ENCODE data around the gene EGFR.

EGFR gene

DNA sequence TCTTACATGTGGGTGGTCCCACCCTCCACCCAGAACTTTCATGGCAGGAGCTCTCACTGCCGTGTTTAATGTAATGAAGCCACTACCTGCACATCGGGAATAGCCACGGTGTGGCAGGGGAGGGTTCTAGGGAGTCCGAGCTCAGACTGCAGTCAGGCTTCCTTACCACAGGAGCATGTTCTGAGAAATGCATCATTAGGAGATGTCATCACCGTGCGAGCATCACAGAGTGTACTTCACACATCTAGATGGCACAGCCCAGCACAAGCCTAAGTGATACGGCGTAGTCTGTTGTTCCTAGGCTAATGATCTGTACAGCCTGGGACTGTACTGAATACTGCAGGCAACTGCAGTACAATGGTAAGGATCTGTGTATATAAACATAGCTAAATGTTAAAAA lies 193.4 kb downstream of the EGFR start:
- no peak for DNase-seq (ENCODE audit: low spot score)

DNA sequence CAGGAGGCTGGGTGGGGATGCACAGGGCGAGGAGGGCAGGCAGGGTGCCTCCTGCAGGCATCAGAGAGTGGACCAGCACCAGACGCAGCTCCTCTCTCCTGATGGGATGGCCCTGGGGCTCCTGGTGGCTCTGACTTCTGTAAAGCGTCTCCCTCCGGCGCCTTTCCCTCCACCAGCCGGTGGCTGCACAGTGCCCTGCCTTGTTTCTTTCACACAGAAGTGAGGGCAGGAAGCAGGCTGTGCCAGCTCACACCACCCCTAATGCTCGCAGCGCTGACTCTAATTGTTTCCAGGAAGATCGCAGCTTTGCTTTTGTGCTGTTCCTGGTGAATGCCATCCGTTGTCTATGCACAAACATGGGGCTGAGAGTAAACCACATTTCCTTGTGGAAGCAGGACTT lies 194.0 kb downstream of the EGFR start:
- peak; percentile 44 for DNase-seq (ENCODE audit: low spot score)

DNA sequence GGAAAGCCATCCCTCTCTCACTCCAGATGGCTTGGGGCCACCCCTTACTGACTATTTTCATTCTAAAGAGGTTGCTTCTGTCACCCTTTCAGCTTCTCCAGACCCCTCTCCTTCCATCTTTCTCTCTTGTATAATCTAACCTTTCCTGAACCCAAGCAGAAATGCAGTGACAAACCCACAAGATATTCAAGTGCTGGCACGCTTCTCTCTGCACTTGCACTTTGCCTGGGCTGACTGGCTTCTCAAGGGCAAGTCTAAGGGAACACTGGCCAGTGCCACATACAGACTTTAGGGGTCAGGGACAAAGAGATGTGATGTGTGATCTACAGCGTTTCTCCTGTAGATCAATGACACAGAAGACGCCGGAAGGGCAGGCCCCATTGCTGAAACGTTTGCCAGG lies 195.9 kb downstream of the EGFR start:
- DNase-seq (ENCODE audit: low spot score) = no peak

DNA sequence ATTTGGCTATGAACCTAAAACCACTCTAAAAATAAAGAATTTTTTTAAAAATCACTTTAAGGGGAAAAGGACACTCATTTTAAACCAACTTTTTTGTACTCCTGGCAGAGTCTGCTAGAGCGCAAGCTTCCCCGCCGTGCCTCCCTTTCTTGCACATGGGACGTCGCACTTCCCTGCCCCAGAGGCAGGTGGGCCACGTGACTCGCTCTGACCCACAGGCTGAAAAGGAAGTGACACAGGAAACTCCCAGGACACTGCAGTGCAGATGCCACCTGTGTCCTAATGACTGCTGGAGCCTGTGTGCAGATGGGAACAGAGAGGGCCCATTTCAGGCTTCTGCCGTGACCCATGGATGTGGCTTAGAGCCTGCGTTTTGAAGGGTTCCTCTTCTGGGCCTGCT lies 204.2 kb downstream of the EGFR start:
- no peak for DNase-seq (ENCODE audit: low spot score)

DNA sequence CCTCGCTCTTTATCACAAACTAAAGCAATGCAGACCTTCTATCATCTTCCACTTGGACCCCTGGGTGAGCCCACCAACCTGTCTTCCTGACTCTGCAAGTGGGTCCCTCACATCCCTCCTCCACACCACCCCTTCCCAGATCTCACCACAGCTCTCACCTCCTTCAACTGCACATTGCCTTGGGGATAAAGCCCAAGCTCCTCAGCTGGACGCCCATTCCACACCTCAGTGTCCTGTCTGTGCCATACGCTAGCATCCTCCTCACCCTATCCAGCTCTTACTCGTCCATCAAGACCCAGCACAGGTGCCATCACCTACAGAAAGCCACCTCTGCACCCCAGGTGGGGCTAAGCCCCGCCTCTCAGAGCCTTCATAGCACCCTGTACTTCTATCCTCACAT lies 205.3 kb downstream of the EGFR start:
- DNase-seq (ENCODE audit: low spot score) = no peak

DNA sequence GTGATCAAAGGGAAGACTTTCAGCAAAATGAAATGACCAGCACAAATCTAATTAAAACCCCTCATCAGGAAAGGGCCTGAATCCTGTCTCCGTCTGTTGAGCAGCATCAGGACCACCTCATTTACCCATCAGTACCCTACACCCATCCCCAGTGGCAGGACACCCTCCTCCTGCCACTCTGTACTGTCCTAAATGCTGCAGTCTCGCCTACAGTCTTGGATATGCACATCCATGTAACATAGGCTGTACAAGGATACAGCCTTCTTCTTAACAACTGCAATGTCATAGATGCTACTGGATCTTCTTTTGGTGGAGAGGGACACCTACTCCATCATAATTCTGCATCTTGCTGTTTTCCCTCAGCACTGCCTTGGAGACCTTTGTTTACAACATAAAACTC lies 206.0 kb downstream of the EGFR start:
- DNase-seq (ENCODE audit: low spot score) = no peak

DNA sequence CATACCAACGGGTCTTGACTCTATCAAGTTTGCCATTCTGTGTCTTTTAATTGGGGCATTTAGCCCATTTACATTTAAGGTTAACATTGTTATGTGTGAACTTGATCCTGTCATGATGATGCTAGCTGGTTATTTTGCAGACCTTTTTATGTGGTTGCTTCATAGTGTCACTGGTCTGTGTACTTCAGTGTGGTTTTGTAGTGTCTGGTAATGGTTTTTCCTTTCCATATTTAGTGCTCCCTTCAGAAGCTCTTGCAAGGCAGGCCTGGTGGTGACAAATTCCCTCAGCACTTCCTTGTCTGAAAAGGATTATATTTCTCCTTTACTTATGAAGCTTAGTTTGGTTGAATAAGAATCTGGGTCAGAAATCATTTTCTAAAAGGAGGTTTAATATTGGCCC lies 211.2 kb downstream of the EGFR start:
- DNase-seq (ENCODE audit: low spot score) = no peak

DNA sequence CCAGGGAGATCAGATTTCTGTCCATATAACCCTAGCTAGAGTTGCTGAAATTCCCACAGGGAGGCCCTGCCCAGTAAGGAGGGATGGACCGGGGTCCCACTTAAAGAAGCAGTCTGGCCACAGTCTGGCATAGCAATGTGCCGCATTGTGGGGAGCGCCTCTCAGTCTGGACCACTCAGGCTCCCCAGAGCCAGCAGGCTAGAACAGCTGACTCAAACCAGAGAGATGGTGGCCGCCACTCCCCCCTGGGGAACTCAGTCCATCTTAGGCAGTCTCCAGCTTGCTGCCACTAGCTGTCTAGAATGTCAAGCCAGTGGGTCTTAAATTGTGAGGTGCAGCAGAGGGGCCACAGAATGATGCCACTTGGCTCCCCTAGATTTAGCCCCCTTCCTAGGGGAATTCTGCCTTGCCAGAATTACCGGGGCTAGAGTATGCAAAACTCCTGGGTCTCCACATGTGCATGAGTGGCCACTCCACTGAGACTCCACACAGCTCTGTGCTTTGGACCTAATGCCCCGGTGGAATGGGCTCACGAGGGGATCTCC lies 213.0 kb downstream of the EGFR start:
- no peak for DNase-seq (ENCODE audit: low spot score)

DNA sequence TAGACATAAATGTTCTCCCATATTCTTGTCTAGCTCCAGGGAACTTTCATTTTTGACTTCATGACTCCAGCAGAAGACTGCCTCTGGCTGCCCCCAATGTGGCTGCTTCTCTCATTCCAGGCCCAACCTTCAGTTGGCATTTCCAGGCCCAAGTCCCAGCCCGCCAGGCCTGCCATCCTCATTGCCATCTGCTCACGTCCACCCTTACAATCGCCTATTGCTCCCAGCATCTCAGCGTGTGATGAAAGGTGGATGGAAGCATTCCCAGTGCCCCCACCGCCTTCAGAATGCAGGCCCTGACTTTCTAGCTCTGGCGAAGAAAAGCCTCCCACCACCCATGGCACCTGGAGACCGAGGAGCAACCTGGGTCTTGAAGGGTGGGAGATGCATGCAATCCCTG lies 214.2 kb downstream of the EGFR start:
- no peak for DNase-seq (ENCODE audit: low spot score)

DNA sequence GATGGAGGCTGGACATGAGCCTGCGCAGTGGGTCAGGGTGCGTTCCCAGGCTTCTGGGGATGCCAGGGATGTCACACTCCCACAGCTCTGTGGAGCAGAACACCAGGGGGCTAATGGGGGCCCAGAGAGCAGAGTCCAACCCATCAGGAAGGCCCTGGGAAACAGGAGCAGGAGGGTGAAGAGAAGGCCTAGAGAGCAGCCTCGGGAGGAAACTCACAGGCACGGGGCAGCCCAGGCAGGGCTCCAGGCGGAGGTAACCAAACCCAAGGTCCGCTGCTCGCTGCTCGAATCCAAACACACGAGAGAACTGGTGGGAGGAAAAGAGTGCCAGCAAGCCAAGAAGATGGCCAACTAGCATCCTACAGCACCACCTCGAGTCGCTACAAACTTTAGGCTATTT lies 215.6 kb downstream of the EGFR start:
- no peak for DNase-seq (ENCODE audit: low spot score)

DNA sequence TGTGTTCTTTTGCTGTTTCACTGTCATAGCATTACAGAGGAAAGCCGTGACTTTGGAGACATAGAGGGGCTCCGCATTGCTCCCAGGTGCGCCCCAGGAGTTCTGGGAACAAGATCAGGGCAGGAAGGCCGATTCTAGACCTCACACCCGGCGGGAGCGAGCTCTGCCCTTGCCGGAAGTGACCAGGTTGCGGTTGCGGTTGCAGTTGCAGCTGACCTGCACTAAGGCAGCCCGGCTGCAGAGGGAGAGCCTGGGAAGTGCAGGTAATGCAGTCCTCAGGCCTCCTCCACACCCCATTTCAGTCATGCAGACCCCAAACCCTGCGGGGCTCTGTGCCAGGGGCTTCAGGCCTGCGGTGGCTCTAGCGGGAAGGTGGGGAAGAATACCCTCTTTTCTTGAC lies 216.3 kb downstream of the EGFR start:
- no peak for DNase-seq (ENCODE audit: low spot score)

DNA sequence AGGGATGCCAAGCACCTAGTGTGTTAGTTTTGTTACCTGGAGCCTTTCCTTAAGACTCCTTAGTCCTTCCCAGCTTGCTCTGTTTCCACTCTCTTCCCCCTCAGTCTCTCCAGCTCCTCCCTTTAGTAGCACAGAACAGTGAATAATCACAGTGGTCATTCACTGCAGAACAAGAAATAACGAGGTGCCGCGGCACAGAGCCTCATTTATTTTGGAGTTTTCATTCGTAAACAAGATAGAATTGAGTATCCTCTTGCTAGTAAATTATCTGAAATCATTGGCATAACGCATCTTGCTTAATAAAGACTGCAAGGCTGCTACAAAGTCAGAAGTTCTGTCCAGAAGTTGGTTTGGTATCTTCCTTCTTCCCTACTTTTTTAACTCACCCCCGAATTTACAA lies 217.0 kb downstream of the EGFR start:
- no peak for DNase-seq (ENCODE audit: low spot score)

DNA sequence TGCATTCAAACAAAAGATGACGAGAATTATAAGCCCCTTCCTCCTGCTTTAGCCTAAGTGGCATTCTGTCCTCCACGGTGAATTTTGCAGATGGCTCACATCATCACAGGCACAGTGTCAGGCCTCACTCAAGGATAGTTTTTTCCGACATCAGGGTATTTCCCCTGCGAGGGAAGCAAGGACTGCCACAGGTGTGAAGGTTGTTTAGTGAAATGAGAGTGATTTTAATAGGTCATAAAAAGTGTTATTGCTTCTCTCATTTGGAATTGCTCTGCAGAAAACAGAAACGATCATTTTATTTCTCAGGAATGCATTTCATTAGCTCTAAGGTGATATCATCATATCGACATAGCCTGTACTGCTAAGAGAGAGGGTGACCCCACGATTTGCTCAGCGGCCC lies 217.7 kb downstream of the EGFR start:
- no peak for DNase-seq (ENCODE audit: low spot score)

DNA sequence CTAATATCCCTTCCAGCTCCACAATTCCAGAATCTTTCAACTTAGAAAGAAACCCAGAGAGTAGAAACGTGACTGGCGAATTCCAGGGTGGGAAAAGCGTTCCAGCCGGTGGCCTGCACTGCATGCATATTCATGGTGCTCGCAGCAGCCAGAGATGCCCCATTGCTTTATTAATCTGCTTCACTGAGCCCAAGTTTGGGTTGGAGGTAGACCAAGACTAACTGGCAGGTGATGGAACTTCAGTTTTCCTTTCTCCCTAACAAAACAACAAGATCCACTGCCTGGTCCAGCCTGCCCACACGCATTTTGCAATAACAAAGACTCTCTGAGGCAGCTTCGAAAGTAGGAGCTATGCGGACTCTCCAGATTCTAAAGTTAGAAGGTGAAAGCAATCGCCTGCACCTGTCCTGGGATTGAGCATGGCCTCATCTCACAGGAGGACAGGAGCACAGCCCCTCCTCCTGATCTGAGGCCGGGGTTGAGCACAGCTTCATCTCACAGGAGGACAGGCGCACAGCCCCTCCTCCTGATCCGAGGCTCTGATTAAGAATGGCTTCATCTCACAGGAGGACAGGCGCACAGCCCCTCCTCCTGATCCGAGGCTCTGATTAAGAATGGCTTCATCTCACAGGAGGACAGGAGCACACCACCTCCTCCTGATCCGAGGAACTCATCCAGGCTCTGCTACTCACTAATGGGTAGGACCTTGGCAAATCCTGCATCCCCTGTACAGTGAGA lies 218.5 kb downstream of the EGFR start:
- DNase-seq (ENCODE audit: low spot score) = no peak

DNA sequence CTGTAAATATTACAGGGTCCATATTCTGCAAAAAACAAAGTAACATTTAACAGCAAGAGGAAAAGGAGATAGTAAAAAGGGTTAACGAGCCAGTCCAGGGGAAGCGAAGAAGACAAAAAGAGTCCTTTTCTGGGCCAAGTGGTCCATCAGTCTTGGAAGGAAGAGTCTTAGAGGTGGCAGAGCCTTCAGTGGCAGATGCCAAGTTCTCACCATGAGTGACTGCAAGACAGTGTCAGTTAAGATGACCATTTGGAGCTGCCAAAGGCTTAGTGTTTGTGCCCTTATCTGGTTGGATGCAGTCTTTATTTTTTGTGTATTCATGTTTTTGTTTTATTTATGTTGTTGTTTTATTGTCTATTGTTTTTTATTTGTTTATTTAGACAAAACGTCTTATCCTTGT lies 220.6 kb downstream of the EGFR start:
- no peak for DNase-seq (ENCODE audit: low spot score)

DNA sequence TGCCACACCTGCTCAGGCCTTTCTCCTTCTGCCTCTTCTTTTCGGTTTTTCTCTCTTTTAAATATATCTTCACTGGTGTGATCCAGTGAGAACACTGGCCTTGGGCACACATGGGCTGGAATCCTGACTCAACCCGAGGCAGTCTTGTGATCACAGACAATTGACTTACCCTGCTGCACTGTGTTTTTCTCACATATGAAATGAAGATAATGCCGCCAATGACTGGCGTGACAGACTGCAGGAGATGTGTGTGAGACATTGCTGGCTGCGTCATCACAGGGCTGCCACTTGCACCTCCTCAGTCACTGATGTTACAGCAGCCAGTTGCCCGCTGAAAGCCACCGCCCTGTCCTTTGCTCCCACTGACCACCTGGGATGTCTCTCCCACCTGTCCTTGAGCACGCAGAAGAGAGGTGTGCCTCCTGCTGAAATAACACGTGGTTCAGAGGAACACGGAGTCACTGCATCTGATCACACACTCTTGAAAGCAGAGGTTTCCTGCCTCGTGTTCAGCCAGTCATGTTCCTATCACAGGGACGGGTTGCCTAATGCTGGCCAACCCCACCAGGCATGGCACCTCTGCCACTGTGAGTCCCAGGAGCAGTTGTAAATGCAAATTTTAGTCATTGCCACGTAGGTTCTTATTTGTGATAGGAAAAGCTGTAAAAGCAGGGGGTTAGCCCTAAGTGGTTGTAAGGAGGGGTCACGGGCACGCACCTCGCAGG lies 221.8 kb downstream of the EGFR start:
- no peak for DNase-seq (ENCODE audit: low spot score)

DNA sequence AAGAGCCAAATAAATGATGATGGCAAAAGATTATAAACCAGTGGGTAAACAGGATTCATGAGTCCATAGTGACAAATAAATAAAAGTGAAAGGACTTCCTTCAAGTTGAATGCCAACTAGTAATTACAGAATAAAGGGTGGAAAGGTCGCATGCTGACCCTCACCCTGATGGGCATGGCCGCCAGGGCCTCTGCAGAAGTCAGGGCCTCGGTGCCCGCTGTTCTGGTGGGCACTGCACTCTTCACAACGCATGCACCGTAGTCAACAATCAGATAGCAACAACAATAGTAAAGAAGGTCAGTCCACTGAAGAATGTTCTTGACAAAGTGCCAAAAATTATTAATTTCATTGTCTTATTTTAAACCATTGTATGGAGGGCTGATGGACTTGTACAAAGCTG lies 223.1 kb downstream of the EGFR start:
- no peak for DNase-seq (ENCODE audit: low spot score)

DNA sequence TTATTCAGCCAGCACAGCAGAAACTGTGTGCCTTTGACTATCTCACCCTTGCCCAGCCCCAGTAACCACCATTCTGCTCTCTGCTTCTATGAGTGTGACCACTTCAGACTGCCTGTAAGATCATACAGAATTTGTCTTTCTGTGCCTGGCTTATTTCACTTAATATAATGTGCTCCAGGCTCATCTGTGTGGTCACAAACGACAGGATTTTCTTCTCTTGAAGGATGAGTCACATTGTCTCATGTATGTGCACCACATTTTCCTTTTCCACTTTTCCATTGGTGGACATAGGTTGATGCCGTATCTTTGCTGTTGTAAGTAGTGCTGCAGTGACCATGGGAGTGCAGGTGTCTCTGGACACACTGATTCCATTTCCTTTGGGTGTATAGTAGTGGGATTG lies 223.8 kb downstream of the EGFR start:
- DNase-seq (ENCODE audit: low spot score) = no peak

DNA sequence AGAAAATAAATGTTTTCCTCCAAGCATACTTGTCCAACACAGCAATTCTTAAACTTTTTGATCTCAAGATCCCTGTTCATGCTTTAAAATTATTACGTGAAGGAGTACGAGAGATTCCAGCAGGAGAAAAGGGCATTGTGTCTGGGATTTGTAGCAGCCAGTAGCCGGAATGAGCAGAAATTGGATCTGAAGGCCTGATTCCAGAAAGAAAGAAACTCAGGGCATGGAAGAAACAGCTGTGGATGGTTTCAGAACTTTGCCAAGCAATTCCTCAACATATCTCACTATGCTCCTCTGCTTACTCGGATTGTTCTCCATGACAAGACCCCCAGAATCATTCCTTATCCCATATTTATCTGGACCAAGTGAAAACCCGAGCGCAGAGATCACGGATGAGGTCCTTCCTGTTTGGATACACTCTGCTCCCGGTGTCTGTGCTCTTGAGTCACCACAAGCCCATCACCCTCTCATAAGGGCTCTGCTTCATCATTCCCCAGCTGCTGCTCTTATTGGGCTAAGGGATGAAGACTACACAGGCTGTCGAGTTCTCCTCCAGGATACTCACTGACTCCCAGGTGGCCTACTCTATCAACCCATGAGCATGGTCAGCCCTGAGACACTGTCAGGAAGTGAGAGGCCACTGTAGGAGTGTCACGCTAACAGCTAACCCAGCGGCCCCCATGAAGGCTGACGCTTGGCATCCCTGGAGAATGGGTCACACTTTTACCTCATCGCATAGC lies 225.4 kb downstream of the EGFR start:
- no peak for DNase-seq (ENCODE audit: low spot score)

DNA sequence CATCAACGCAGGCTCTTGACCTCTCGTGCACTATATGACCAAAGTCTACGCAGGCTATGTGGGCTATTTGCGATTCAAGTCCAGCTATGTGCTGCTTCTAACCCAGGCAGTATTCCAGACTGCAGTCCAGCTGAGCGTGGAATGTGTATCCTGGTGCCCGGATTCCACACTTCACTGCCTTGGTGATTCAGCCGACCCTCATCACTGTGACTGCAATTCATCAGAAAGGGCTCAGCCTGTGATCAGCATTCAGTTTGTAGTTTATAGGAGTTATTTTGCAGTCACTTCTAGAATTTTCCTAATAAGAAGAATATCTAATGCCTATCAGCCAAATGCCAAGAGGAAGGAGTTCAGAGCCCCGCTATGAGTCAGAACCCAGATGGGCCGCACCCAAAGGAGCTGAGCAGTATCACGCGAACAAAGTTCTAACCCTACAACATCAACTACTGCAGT lies 226.5 kb downstream of the EGFR start:
- DNase-seq (ENCODE audit: low spot score) = peak; percentile 62

DNA sequence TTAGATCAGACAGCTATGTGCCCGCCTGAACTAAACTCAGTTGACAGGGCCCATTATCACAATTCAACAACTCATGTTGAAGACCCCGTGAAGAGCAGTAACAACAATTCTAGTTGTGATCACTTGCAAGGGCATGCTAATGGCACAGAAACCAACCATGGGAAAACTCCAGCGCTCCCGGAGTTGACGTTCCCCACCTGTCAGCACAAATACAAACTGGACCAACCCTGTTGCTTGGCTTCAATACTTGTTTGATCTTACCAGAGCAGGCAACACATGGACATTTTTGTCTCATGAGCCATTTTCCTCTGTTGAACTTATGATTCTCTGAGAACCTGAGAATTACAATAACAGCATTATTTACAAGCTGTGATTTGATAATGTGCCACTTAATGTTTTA lies 227.4 kb downstream of the EGFR start:
- no peak for DNase-seq (ENCODE audit: low spot score)

DNA sequence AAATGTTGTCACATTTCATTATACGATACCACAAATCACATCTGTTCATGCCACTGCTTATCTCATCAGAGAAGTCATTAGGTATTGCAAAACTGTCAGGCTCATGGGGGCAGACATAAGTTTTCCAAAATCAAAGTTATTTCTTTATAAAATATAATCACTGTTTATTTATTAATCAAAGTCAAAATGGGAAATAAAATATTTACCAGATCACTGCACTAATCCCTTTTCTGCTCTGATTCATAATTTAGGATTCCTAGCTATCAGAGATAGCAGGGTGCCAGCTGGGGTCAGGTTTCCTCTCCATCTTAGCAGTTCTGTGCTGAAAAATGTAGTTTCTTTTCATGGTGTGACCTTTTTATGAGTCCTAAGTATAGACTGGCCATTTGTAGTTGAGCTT lies 228.6 kb downstream of the EGFR start:
- no peak for DNase-seq (ENCODE audit: low spot score)

DNA sequence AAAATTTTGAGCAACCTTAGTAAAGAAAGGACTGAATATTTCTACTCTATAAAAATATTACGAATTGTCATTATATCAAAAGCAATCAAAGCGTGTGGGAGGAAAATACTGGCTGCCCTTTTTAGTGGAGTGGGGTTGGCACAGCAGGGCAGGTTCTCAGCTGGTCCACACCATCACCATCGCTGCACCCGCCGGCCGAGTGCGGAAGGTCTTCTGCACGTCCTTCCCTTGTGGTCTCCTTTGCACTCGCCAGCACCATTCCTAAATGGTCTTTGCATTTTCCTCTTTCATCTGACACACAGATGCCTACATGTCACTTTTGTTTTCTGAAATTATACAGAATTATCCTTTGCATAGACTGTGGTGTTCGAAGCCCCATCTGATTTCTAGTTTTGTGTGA lies 229.7 kb downstream of the EGFR start:
- no peak for DNase-seq (ENCODE audit: low spot score)
